Sigmoid colon (tissue), 7 donors: ENCODE data around the gene ARHGAP30. TPM values are rescaled to one million over a fixed set of nuclear protein-coding genes. Genes with fewer than 3 reads are reported as not detected.
A peak's percentile ranks its signal among the peaks of the same experiment; 100 is the strongest.
"Not testable (repeated sequence)": the region's sequence is repeated elsewhere in the genome, so short reads cannot be mapped to it uniquely, and the experiment has no call there.

Experiments
- DNase-seq: peaks from one replicate; pipeline ENCODE4 v3.0.0-alpha.2; 2019
- H3K27ac ChIP-seq, 4 donors: fragments of 200-600 bp; sonication (generic); one replicate each; pipeline ENCODE4 v1.5.1; 2016 to 2019; ENCODE audit warnings: mild to moderate bottlenecking in 1 of 4
- H3K27me3 ChIP-seq, 3 donors: fragments of 200-600 bp; sonication (generic); one replicate each; pipeline ENCODE4 v1.5.1; 2019; ENCODE audit warnings: mild to moderate bottlenecking in 1 of 3
- H3K36me3 ChIP-seq, 4 donors: fragments of 200-600 bp; sonication (generic); one replicate each; pipeline ENCODE4 v1.5.1; 2016 to 2019
- H3K4me1 ChIP-seq, 4 donors: fragments of 200-600 bp; sonication (generic); one replicate each; pipeline ENCODE4 v1.5.1; 2017 to 2019
- H3K4me3 ChIP-seq, 4 donors: fragments of 200-600 bp; sonication (generic); one replicate each; pipeline ENCODE4 v1.5.1; 2017 to 2019; ENCODE audit warnings: mild to moderate bottlenecking in 2 of 4, moderate library complexity in 1 of 4
- H3K9me3 ChIP-seq, 4 donors: fragments of 200-600 bp in 3 of 4; sonication (generic) in 3 of 4; one replicate each; pipeline versions ENCODE4 v1.5.1 to v1.6.1; 2013 to 2019
- CTCF ChIP-seq, 4 experiments: fragments of 450-650 bp in 3 of 4; fragments of 200-600 bp in 1 of 4; IDR thresholded peaks; one replicate each; pipeline ENCODE4 v1.5.1; 2016 to 2019; ENCODE audit warnings: antibody characterized with exemption in 4 of 4, mild to moderate bottlenecking in 3 of 4, moderate library complexity in 2 of 4
- EP300 ChIP-seq, 4 donors: sonication (generic); formaldehyde crosslinking; IDR thresholded peaks; one replicate each; pipeline ENCODE4 v1.6.1; 2017; ENCODE audit warnings: antibody characterized with exemption in 4 of 4
- POLR2A ChIP-seq, 2 donors: fragments of 450-650 bp; IDR thresholded peaks; one replicate each; pipeline ENCODE4 v1.6.1; 2016; ENCODE audit warnings: antibody characterized with exemption in 2 of 2, mild to moderate bottlenecking in 2 of 2, moderate library complexity in 2 of 2
- POLR2AphosphoS5 ChIP-seq, 4 donors: sonication (generic); formaldehyde crosslinking; IDR thresholded peaks; one replicate each; pipeline ENCODE4 v1.6.1; 2017; ENCODE audit warnings: antibody characterized with exemption in 4 of 4
- WGBS, 2 donors: extraction: QIAGEN DNeasy Blood & Tissue Kit; methylation state at CpG; one replicate each; pipeline ENCODE4 v1.1.7; 2013; 5-methylcytosine and 5-hydroxymethylcytosine counted together
- intact Hi-C: fragments of 100-400 bp; cut with DNase I; formaldehyde crosslinking; loops from one replicate; pipeline ENCODE4 v1.15.1; 2023
- polyA plus RNA-seq, 3 donors: library from polyadenylated mRNA; stranded (reverse); fragments of 200-250 nt; gene quantifications; one replicate each; pipeline ENCODE4 v1.2.3, GENCODE V29; 2013
- total RNA-seq, 4 donors: library from RNA; depleted of rRNA; stranded (reverse); fragments of >200 nt; gene quantifications; one replicate each; pipeline ENCODE4 v1.1.0, GENCODE V29; 2016
- donor health status: healthy with polysubstance abuse.
- donor health status: Bipolar disorder and iron deficiency.
- donor health status: healthy.

ARHGAP30 gene
- 1 to 10 TPM; 4.4 to 7.7 (median 6.6) TPM for total RNA-seq
- 10 to 100 TPM in 1 of 3 donors, 1 to 10 TPM in 2; 4.8 to 37.8 (median 4.9) TPM for polyA plus RNA-seq

GRCh38 chr1:161069731-161070270, at the start of gene ARHGAP30:
ARHGAP30 (minus strand) TSS chr1:161069891; CDS start chr1:161069624, 267 bp downstream.
- H3K27ac ChIP-seq = peak within 1 kb of the TSS; percentile 42 to 64 (median 50)
- H3K4me3 ChIP-seq = peak within 1 kb of the TSS in 3 of 4 donors; percentile 16 to 42 (median 31)
- no peaks in the 10 kb centered on the region for H3K4me1 ChIP-seq
- DNase-seq = peak; percentile 83
- TF ChIP-seq EP300 (IDR thresholded peaks at IDR 0.05) (no peak), POLR2A (IDR thresholded peaks at IDR 0.05) (no peak), CTCF (IDR thresholded peaks at IDR 0.05) (no peak), POLR2AphosphoS5 (IDR thresholded peaks at IDR 0.05) (peak in 2 of 4 donors; percentile 14 to 47)
- H3K27me3 ChIP-seq = peaks cover 0 to 4% (median 0%) of the 10 kb centered on the region in 3 donors
- intact Hi-C loops = no loop called here
- no peaks in the 10 kb centered on the region for H3K36me3 ChIP-seq
- no peaks in the 10 kb centered on the region for H3K9me3 ChIP-seq
- 57 to 79% methylated on average over 9 of the region's 9 CpGs for WGBS, 2 donors

- Histone ChIP-seq H3K4me3 (peak within 1 kb of the TSS; percentile 88 to 100 (median 94)), H3K9me3 (no peaks in the 10 kb centered on the region), H3K36me3 (peaks cover 0 to 44% (median 30%) of the 10 kb centered on the region in 4 donors), H3K27ac (peak within 1 kb of the TSS; percentile 89 to 97 (median 94)), H3K4me1 (peaks cover 0 to 69% (median 51%) of the 10 kb centered on the region in 4 donors), H3K27me3 (no peaks in the 10 kb centered on the region)
- WGBS, 2 donors = 1% methylated on average over 58 of the region's 58 CpGs
- TF ChIP-seq CTCF (IDR thresholded peaks at IDR 0.05) (no peak), POLR2AphosphoS5 (IDR thresholded peaks at IDR 0.05) (peak; percentile 94 to 99 (median 97)), POLR2A (IDR thresholded peaks at IDR 0.05) (peak; percentile 92 to 93), EP300 (IDR thresholded peaks at IDR 0.05) (peak in 1 of 4 donors; percentile 3)
- intact Hi-C loops = loop anchor here (2.0 to 5.0 kb wide), 3 partner anchors 15 to 71 kb away; partner anchors contain the start of genes DEDD, USF1 and USP21
- peak; percentile 94 for DNase-seq
These were observed 48.3 kb upstream of the ARHGAP30 start, which contains the start of the genes NIT1 and PFDN2 for GRCh38 chr1:161117759-161118581. NIT1 (plus strand) TSS chr1:161118105; CDS start chr1:161118177, 72 bp downstream. PFDN2 (minus strand) TSS chr1:161118037; CDS start chr1:161118026, 11 bp downstream.

GRCh38 chr1:161115961-161116360, 46.3 kb upstream of the ARHGAP30 start:
- not testable (repeated sequence) for H3K4me3 ChIP-seq, H3K27ac ChIP-seq, H3K27me3 ChIP-seq, DNase-seq, H3K9me3 ChIP-seq
- intact Hi-C loops = loop anchor here (5.0 kb wide), 2 partner anchors 41 to 69 kb away; partner anchors contain the start of genes USF1 and USP21
- WGBS, 2 donors = 91 to 92% methylated on average over 6 of the region's 6 CpGs
- Histone ChIP-seq H3K4me1 (peaks cover 0 to 69% (median 52%) of the 10 kb centered on the region in 4 donors), H3K36me3 (peaks cover 0 to 30% (median 11%) of the 10 kb centered on the region in 4 donors)

- no peaks in the 10 kb centered on the region for H3K27me3 ChIP-seq
- no peak overlapping the region for H3K27ac ChIP-seq
- no peak for TF ChIP-seq CTCF (IDR thresholded peaks at IDR 0.05)
- TF ChIP-seq POLR2A (IDR thresholded peaks at IDR 0.05) = no peak
- TF ChIP-seq POLR2AphosphoS5 (IDR thresholded peaks at IDR 0.05) = no peak
- no peak for TF ChIP-seq EP300 (IDR thresholded peaks at IDR 0.05)
- no peaks in the 10 kb centered on the region for H3K9me3 ChIP-seq
- intact Hi-C loops = loop anchor here (5.0 kb wide), 2 partner anchors 42 to 68 kb away; partner anchors contain the start of genes USF1 and USP21
- 90 to 93% methylated on average over 12 of the region's 12 CpGs for WGBS, 2 donors
- H3K4me1 ChIP-seq = peaks cover 0 to 62% (median 48%) of the 10 kb centered on the region in 4 donors
- DNase-seq = no peak
- peaks cover 0 to 23% (median 3%) of the 10 kb centered on the region in 4 donors for H3K36me3 ChIP-seq
- H3K4me3 ChIP-seq = no peak overlapping the region
These were observed 45.5 kb upstream of the ARHGAP30 start for GRCh38 chr1:161115132-161115711.
